ENCODE data around the gene AIG1.

GRCh38 chr6:143251288-143251687, 190.6 kb downstream of the AIG1 start:
- no peak for TF ChIP-seq JUN (CRISPR knock-in tag; IDR thresholded peaks at IDR 0.05)
- TF ChIP-seq ZNF10 (CRISPR knock-in tag; IDR thresholded peaks at IDR 0.05; ENCODE audit: borderline replicate concordance, low read depth): no peak
- no peak for TF ChIP-seq ZNF326 (CRISPR knock-in tag; IDR thresholded peaks at IDR 0.05; ENCODE audit: borderline replicate concordance)
- no peak for TF ChIP-seq CBX1 (IDR thresholded peaks at IDR 0.05; ENCODE audit: low read depth)
- TF ChIP-seq CTCF (CRISPR knock-in tag; IDR thresholded peaks at IDR 0.05): no peak
- no peak for TF ChIP-seq REST (IDR thresholded peaks at IDR 0.05; ENCODE audit: borderline replicate concordance in 1 of 2, low read depth in 1 of 2, low read length in 2 of 2)
- TF ChIP-seq CBFB (CRISPR knock-in tag; IDR thresholded peaks at IDR 0.05): no peak
- no peak for TF ChIP-seq ATF7 (IDR thresholded peaks at IDR 0.05)
- TF ChIP-seq ATF7 (CRISPR knock-in tag; IDR thresholded peaks at IDR 0.05): no peak
- TF ChIP-seq TBP (CRISPR knock-in tag; IDR thresholded peaks at IDR 0.05): no peak
- TF ChIP-seq MAFK (conservative IDR thresholded peaks at IDR 0.05 in 1 of 2, IDR thresholded peaks at IDR 0.05 in 1 of 2; ENCODE audit: low read length in 2 of 2): no peak

All from HepG2 (cell line).